Pancreas (tissue), 10 donors: ENCODE measurements around the gene ITPR2. TPM values are rescaled to one million over a fixed set of nuclear protein-coding genes. Genes with fewer than 3 reads are reported as not detected.
A peak's percentile ranks its signal among the peaks of the same experiment; 100 is the strongest.

Source experiments
- ATAC-seq, 4 donors: fragments of 200-7000 bp; cut with Tn5 transposase; one replicate each; pipeline versions ENCODE4 v1.8.0 to v1.9.1; 2020; ENCODE audit warnings: mild to moderate bottlenecking in 4 of 4, moderate library complexity in 4 of 4
- DNase-seq, 6 donors: peaks; one replicate each; pipeline ENCODE4 v3.0.0-alpha.2; 2020
- FAIRE-seq: peaks from 2 replicates; lab custom pipeline; 2012; peaks lifted over from hg19 to GRCh38; lab: Jason Lieb, UNC
- H3K27ac ChIP-seq, 4 donors: fragments of 200-600 bp; sonication (generic); 1 replicate in 3 of 4; 2 replicates in 1 of 4; pipeline versions ENCODE4 v1.5.0 to v1.8.0; 2020
- H3K27me3 ChIP-seq, 4 donors: fragments of 200-600 bp; one replicate each; pipeline ENCODE4 v1.8.0; 2021
- H3K36me3 ChIP-seq, 3 donors: fragments of 200-600 bp; sonication (generic) in 1 of 3; one replicate each; pipeline versions ENCODE4 v1.5.0 to v1.8.0; 2020 to 2021
- H3K4me1 ChIP-seq, 3 donors: fragments of 200-600 bp; one replicate each; pipeline ENCODE4 v1.8.0; 2021
- H3K4me3 ChIP-seq, 4 donors: fragments of 200-600 bp; sonication (generic) in 2 of 4; one replicate each; pipeline versions ENCODE4 v1.5.0 to v1.8.0; 2020 to 2021
- H3K9me3 ChIP-seq, 4 donors: fragments of 200-600 bp; one replicate each; pipeline ENCODE4 v1.8.0; 2021
- CTCF ChIP-seq, 4 donors: fragments of 200-600 bp; sonication (generic) in 3 of 4; IDR thresholded peaks; one replicate each; pipeline versions ENCODE4 v1.5.0 to v1.8.0; 2021; ENCODE audit warnings: antibody characterized with exemption in 4 of 4
- WGBS, 2 donors: extraction: QIAGEN DNeasy Blood & Tissue Kit; methylation state at CpG; one replicate each; pipeline ENCODE4 v1.1.7; 2013; 5-methylcytosine and 5-hydroxymethylcytosine counted together
- intact Hi-C, 3 donors: fragments of 100-400 bp; cut with DNase I; formaldehyde crosslinking; loops; one replicate each; pipeline versions ENCODE4 v1.11.1 to v1.14.2; 2022
- polyA plus RNA-seq, 2 donors: library from polyadenylated mRNA; stranded (reverse); fragments of 200-250 nt; gene quantifications; one replicate each; pipeline ENCODE4 v1.2.3, GENCODE V29; 2013
- total RNA-seq, 6 donors: library from RNA; stranded (reverse); fragmentation: NEBNext Ultra II Directional in 4 of 6; extraction: Animal tissue kit (Norgen Biotek cat#: 25700) in 4 of 6; gene quantifications; one replicate each; pipeline versions ENCODE4 v1.2.1 to v1.2.4, GENCODE V29; 2021 to 2023
- donor health status: healthy with polysubstance abuse.
- donor health status: DM: no; HTN: no; CAD: no; lungs with moderate emphysema.
- donor health status: DM: no; HTN: no; CAD: no.
- donor health status: control.
- donor health status: control.
- donor health status: Bipolar disorder and iron deficiency.
- donor health status: DM: yes; HTN: yes; CAD: no.
- donor health status: DM: no; HTN: no; CAD: no.
- donor health status: DM: no; HTN: no; CAD: no.
- donor health status: DM: yes; HTN: yes; CAD: no.

ITPR2 gene
- 10 to 100 TPM; 19.9 to 51.8 (median 29.3) TPM for total RNA-seq
- 1 to 10 TPM; 3.3 TPM for polyA plus RNA-seq

DNA sequence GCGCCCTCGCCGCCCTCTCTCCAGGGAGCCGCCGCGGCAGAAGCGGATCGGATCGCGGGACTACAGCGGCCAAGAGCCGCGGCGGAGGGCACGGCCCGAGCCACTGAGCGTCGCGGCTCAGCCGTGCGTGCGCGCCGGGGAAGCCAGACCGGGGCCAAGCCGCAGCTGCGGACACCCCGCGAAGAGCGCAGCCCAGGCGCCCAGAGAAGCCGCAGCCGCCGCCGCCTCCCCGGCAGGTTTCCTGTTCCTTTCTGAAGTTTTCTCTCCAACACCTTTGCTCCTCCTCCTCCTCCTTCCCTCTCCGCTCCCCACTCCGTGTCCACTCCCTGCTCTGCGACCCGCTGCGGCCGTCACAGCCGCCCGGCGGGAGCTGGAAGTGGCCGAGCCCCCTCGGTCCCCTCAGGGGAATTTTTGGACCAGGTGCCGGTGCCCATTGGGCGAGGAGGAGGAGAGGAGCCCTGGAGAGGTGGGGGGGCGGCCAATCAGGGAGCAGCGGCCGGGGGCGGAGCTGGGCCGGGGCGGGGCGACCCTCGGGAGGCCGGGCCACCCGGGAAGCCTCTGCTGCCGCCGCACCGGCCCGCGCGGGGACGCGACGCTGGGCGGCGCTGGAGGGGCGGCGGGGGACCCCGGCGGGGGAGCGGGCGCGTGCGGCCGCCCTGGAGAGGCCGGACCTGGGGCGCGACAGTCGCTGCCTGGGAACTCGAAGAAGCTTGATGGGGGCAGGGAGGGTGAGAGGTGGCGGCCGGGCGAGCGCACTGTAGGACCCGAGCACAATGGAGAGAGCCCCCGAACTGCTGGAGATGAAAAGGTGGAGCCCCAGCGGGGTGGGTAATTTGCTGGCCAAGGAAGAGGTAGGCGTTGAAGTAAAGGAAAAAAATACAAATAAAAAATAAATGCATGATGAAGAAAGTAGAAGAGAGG lies at the start of gene ITPR2:
TSS of gene ITPR2 (minus strand) at position 373 of the 921 bp plus-strand sequence. CDS start 413 bp downstream, outside the sequence.
- Histone ChIP-seq H3K4me3 (peak within 1 kb of the TSS; percentile 46 to 92 (median 88)), H3K27ac (peak within 1 kb of the TSS; percentile 86 to 97 (median 94)), H3K36me3 (no peaks in the 10 kb centered on the region), H3K27me3 (no peaks in the 10 kb centered on the region), H3K4me1 (peaks cover 6 to 15% (median 6%) of the 10 kb centered on the region in 3 donors), H3K9me3 (no peaks in the 10 kb centered on the region)
- WGBS, 2 donors, result 1% methylated on average over 76 to 92 of the region's 92 CpGs
- DNase-seq (peak; percentile 93 to 96 (median 95)), FAIRE-seq (no peak), ATAC-seq (peak; percentile 87 to 94 (median 92))
- intact Hi-C loops, result no loop called here
- TF ChIP-seq CTCF (IDR thresholded peaks at IDR 0.05), result no peak

DNA sequence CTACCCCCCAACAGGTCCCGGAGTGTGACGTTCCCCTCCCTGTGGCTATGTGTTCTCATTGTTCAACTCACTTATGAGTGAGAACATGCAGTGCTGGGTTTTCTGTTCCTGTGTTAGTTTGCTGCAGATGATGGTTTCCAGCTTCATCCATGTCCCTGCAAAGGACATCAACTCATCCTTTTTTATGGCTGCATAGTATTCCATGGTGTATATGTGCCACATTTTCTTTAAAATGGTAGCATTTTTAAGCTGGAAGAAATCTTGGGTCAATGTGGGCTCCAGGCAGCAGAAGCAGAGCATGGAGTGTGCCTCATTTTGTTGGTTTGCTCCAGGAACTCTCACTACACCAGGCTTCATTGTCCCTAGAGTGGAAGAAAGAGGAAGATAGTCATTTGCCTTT lies 47.6 kb upstream of the ITPR2 start:
- Histone ChIP-seq H3K9me3 (no peaks in the 10 kb centered on the region), H3K36me3 (no peaks in the 10 kb centered on the region), H3K4me1 (peaks cover 9 to 13% (median 12%) of the 10 kb centered on the region in 3 donors), H3K27me3 (no peaks in the 10 kb centered on the region), H3K4me3 (no peak overlapping the region), H3K27ac (no peak overlapping the region)
- FAIRE-seq, result no peak
- TF ChIP-seq CTCF (IDR thresholded peaks at IDR 0.05), result no peak
- WGBS, 2 donors, result 89 to 93% methylated on average over 2 of the region's 2 CpGs
- no peak for DNase-seq
- intact Hi-C loops, result no loop called here
- ATAC-seq, result no peak

DNA sequence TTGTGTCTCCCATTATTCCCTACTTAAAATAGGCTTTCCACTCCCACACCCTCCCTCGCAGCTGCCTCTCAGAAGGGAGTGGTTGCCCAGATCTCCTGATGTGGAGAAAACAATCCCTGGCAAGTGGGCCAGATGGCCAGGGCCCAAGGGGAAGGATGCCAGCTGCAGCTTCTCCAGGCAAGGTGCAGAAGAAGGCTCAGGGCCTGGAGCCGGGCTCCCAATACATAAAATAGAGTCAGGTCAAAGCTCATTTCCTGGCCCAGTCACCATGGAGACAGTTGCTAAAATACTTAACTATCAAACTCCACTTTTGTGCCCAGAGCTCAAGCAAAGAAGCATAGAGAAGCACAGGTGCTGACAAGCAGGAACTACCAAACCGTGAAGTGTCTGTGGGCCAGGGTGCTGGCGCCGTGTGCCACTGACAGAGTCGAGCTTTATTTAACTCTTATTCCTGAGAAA lies 45.7 kb upstream of the ITPR2 start:
- no peak for TF ChIP-seq CTCF (IDR thresholded peaks at IDR 0.05)
- H3K27ac ChIP-seq, result peak overlapping the region; percentile 37 to 72 (median 62)
- H3K36me3 ChIP-seq, result no peaks in the 10 kb centered on the region
- no peaks in the 10 kb centered on the region for H3K27me3 ChIP-seq
- DNase-seq (peak; percentile 83 to 96 (median 93)), FAIRE-seq (no peak), ATAC-seq (peak; percentile 92 to 97 (median 96))
- no peaks in the 10 kb centered on the region for H3K9me3 ChIP-seq
- H3K4me1 ChIP-seq, result peaks cover 9 to 13% (median 12%) of the 10 kb centered on the region in 3 donors
- no peak overlapping the region for H3K4me3 ChIP-seq
- intact Hi-C loops, result no loop called here
- WGBS, 2 donors, result 6 to 9% methylated on average over 6 of the region's 6 CpGs

DNA sequence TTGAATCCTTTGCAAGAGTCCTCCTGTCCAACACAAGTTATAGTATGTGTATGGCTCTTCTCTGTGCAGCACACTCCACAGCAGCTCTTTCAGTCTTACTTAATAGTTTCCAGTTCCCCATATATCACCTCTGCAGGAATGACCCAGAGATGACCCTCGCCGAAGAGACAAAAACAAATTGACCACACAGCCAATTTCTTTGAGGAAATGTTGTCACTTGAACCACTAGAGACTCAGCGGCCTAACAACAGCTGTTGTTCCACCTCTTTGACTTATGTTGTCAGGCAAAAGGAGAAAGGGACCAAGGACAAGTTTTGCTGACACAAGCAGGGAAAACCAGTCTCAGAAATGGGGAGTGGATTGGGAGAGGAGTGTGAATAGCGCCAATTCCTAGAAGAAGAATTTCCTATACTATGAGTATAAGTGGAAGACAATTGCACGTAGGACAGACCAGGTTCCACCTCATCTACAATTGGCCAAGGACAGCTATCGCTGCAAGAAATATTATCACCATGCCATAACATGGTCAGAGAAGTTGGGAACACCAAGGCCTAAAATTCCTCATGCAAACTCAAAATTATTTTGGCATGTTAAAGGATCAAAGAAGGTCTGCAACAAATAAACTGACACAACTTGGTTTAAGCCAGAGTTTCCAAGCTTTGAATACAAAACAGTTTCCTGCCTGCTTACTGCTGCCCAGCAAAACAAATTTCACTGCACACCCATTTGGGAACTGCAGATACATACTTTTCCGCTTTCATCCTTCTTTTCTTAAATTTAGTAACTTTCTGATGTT lies 41.7 kb upstream of the ITPR2 start:
- no peak for TF ChIP-seq CTCF (IDR thresholded peaks at IDR 0.05)
- intact Hi-C loops, result no loop called here
- peaks cover 26 to 33% (median 29%) of the 10 kb centered on the region in 3 donors for H3K4me1 ChIP-seq
- H3K27ac ChIP-seq, result no peak overlapping the region
- ATAC-seq (no peak), DNase-seq (no peak), FAIRE-seq (no peak)
- no peaks in the 10 kb centered on the region for H3K27me3 ChIP-seq
- H3K36me3 ChIP-seq, result no peaks in the 10 kb centered on the region
- WGBS, 2 donors, result 83% methylated on average over 7 of the region's 7 CpGs
- H3K9me3 ChIP-seq, result no peaks in the 10 kb centered on the region
- H3K4me3 ChIP-seq, result no peak overlapping the region
